IMR-90 (cell line): Measurements from ENCODE around the gene FAM24B. TPM values are rescaled to one million over a fixed set of nuclear protein-coding genes. Genes with fewer than 3 reads are reported as not detected.
A peak's percentile ranks its signal among the peaks of the same experiment; 100 is the strongest.

Experiments
- ATAC-seq: fragments of 200-7000 bp; cut with Tn5 transposase; 2 replicates; pipeline ENCODE4 v1.9.1; 2020; ENCODE audit warnings: low read depth, mild to moderate bottlenecking, moderate library complexity
- BruUV-seq: library from RNA; stranded (reverse); fragments of 400-500 nt; replicated peaks from 2 replicates; lab custom pipeline; 2021; lab: Mats Ljungman, UMichigan
- CTCF ChIA-PET: fragments of 300-600 bp; formaldehyde crosslinking; extraction: SDS; loops from one replicate; lab custom pipeline; 2021; ENCODE audit warnings: antibody characterized with exemption; lab: Yijun Ruan, JAX
- POLR2A ChIA-PET: fragments of 300-600 bp; sonication (Branson Sonifier 250); formaldehyde crosslinking; loops from one replicate; lab custom pipeline; 2022; ENCODE audit warnings: antibody characterized with exemption; ENCODE audit not compliant: unreplicated experiment; lab: Charles Lee
- DNase-seq: peaks from one replicate; pipeline ENCODE4 v3.0.0; 2013
- H2AFZ ChIP-seq: replicated peaks from 2 replicates; pipeline ENCODE3; 2013; ENCODE audit warnings: low read length, mild to moderate bottlenecking; ENCODE audit not compliant: poor library complexity
- H2AK5ac ChIP-seq: 2 replicates; pipeline ENCODE4 v1.6.1; 2013; ENCODE audit warnings: low read depth, low read length, inconsistent platforms
- H2AK9ac ChIP-seq: replicated peaks from 2 replicates; pipeline ENCODE3; 2013; ENCODE audit warnings: mild to moderate bottlenecking, low read depth, low read length, moderate library complexity; ENCODE audit not compliant: poor library complexity
- H2BK120ac ChIP-seq: 2 replicates; pipeline ENCODE4 v1.6.1; 2013; ENCODE audit warnings: low read depth, low read length, inconsistent platforms
- H2BK15ac ChIP-seq: 3 replicates; pipeline ENCODE4 v1.6.1; 2013; ENCODE audit warnings: low read depth, low read length, inconsistent platforms
- H2BK20ac ChIP-seq: 2 replicates; pipeline ENCODE4 v1.6.1; 2013; ENCODE audit warnings: low read depth, mild to moderate bottlenecking, inconsistent platforms, low read length, moderate library complexity
- H2BK5ac ChIP-seq: 2 replicates; pipeline ENCODE4 v1.6.1; 2013; ENCODE audit warnings: mild to moderate bottlenecking, low read depth, low read length, inconsistent platforms; ENCODE audit not compliant: poor library complexity, severe bottlenecking
- H3K14ac ChIP-seq: replicated peaks from 2 replicates; pipeline ENCODE4 v1.6.1; 2013; ENCODE audit warnings: low read depth, low read length, inconsistent platforms
- H3K18ac ChIP-seq: 2 replicates; pipeline ENCODE4 v1.6.1; 2013; ENCODE audit warnings: low read depth, low read length, control low read depth
- H3K23ac ChIP-seq: 2 replicates; pipeline ENCODE4 v1.6.1; 2013; ENCODE audit warnings: low read depth, low read length, inconsistent platforms
- H3K27ac ChIP-seq: 2 replicates; pipeline ENCODE4 v1.5.1; 2013; ENCODE audit warnings: mild to moderate bottlenecking, control low read depth, low read length; ENCODE audit not compliant: insufficient read depth
- H3K27me3 ChIP-seq: 2 replicates; pipeline ENCODE4 v1.6.1; 2013; ENCODE audit warnings: low read length; ENCODE audit not compliant: control insufficient read depth, insufficient read depth
- H3K36me3 ChIP-seq: 2 replicates; pipeline ENCODE4 v1.6.1; 2013; ENCODE audit warnings: low read length, mixed read lengths; ENCODE audit not compliant: control insufficient read depth, insufficient read depth
- H3K4ac ChIP-seq: 2 replicates; pipeline ENCODE4 v1.6.1; 2013; ENCODE audit warnings: low read depth, low read length, inconsistent platforms
- H3K4me1 ChIP-seq: 2 replicates; pipeline ENCODE4 v1.6.1; 2013; ENCODE audit warnings: low read length, mixed read lengths; ENCODE audit not compliant: control insufficient read depth, insufficient read depth
- H3K4me2 ChIP-seq: 2 replicates; pipeline ENCODE4 v1.6.1; 2013; ENCODE audit warnings: low read depth, mild to moderate bottlenecking, control low read depth, low read length, moderate library complexity
- H3K4me3 ChIP-seq: 2 replicates; pipeline ENCODE4 v1.5.1; 2013; ENCODE audit warnings: low read depth, mild to moderate bottlenecking, control low read depth, low read length, moderate library complexity; ENCODE audit not compliant: insufficient read depth
- H3K56ac ChIP-seq: 2 replicates; pipeline ENCODE4 v1.6.1; 2013; ENCODE audit warnings: low read length, inconsistent platforms; ENCODE audit not compliant: insufficient read depth; ENCODE audit errors: extremely low read depth
- H3K79me1 ChIP-seq, 2 experiments: 2 replicates each; pipeline ENCODE4 v1.6.1; 2013; ENCODE audit warnings: low read length in 2 of 2, inconsistent platforms in 1 of 2, low read depth in 1 of 2
- H3K9ac ChIP-seq: 2 replicates; pipeline ENCODE4 v1.6.1; 2013; ENCODE audit warnings: low read depth, low read length, control low read depth
- H3K9me1 ChIP-seq: 2 replicates; pipeline ENCODE4 v1.6.1; 2013; ENCODE audit warnings: low read length, inconsistent platforms; ENCODE audit not compliant: insufficient read depth
- H3K9me3 ChIP-seq: 2 replicates; pipeline ENCODE4 v1.6.1; 2013; ENCODE audit warnings: low read length; ENCODE audit not compliant: control insufficient read depth, insufficient read depth
- H4K20me1 ChIP-seq: 2 replicates; pipeline ENCODE4 v1.6.1; 2013; ENCODE audit warnings: low read length, inconsistent platforms; ENCODE audit not compliant: insufficient read depth
- H4K5ac ChIP-seq: 2 replicates; pipeline ENCODE4 v1.6.1; 2013; ENCODE audit warnings: mild to moderate bottlenecking, low read depth, low read length, control low read depth
- H4K8ac ChIP-seq, 2 experiments: 2 replicates each; pipeline ENCODE4 v1.6.1; 2013; ENCODE audit warnings: low read depth in 2 of 2, low read length in 2 of 2, control low read depth in 1 of 2, inconsistent platforms in 1 of 2
- H4K91ac ChIP-seq: 2 replicates; pipeline ENCODE4 v1.6.1; 2013; ENCODE audit warnings: low read depth, low read length, inconsistent platforms; ENCODE audit not compliant: insufficient read depth
- BHLHE40 ChIP-seq: fragments of 150-350 bp; IDR thresholded peaks from 2 replicates; pipeline ENCODE4 v1.6.1; 2016; ENCODE audit warnings: mild to moderate bottlenecking, low read depth, low read length
- CEBPB ChIP-seq: IDR thresholded peaks from 2 replicates; pipeline ENCODE4 v1.6.1; 2012; ENCODE audit warnings: low read depth, low read length, improper control_type of control experiment
- CHD1 ChIP-seq: IDR thresholded peaks from 2 replicates; pipeline ENCODE4 v1.6.1; 2012; ENCODE audit warnings: low read depth, low read length, improper control_type of control experiment
- FOS ChIP-seq: fragments of 150-350 bp; IDR thresholded peaks from 2 replicates; pipeline ENCODE4 v1.6.1; 2016; ENCODE audit warnings: low read depth, low read length
- MAFK ChIP-seq: IDR thresholded peaks from 2 replicates; pipeline ENCODE4 v1.6.1; 2012; ENCODE audit warnings: low read depth, low read length, improper control_type of control experiment
- MAZ ChIP-seq: IDR thresholded peaks from 2 replicates; pipeline ENCODE4 v1.6.1; 2012; ENCODE audit warnings: low read depth, mild to moderate bottlenecking, low read length, improper control_type of control experiment, moderate library complexity, borderline replicate concordance
- MXI1 ChIP-seq: IDR thresholded peaks from 2 replicates; pipeline ENCODE4 v1.6.1; 2012; ENCODE audit warnings: low read depth, mild to moderate bottlenecking, low read length, moderate library complexity, borderline replicate concordance
- NFE2L2 ChIP-seq: fragments of 150-350 bp; IDR thresholded peaks from 2 replicates; pipeline ENCODE4 v1.6.1; 2016; ENCODE audit warnings: low read depth, mild to moderate bottlenecking, low read length
- RAD21 ChIP-seq: IDR thresholded peaks from 2 replicates; pipeline ENCODE4 v1.6.1; 2012; ENCODE audit warnings: low read length, improper control_type of control experiment
- RCOR1 ChIP-seq: IDR thresholded peaks from 2 replicates; pipeline ENCODE4 v1.6.1; 2012; ENCODE audit warnings: mild to moderate bottlenecking, low read length, improper control_type of control experiment; ENCODE audit not compliant: insufficient replicate concordance
- RFX5 ChIP-seq: IDR thresholded peaks from 2 replicates; pipeline ENCODE4 v1.8.0; 2012; ENCODE audit warnings: low read depth, mild to moderate bottlenecking, low read length, moderate library complexity
- WGBS, 2 experiments: methylation state at CpG; one replicate each; pipeline versions ENCODE4 v1.1.5 to v1.1.7; 2013; ENCODE audit warnings: missing lambda C conversion rate in 2 of 2; ENCODE audit not compliant: insufficient read length in 1 of 2; ENCODE audit errors: extremely low coverage in 2 of 2; 5-methylcytosine and 5-hydroxymethylcytosine counted together
- dilution Hi-C: fragments of 300-500 bp; cut with HindIII; formaldehyde crosslinking; loops from one replicate; pipeline ENCODE4 v1.14.3; 2018; ENCODE audit warnings: low sequenced_read_pairs; ENCODE audit not compliant: unreplicated experiment
- in situ Hi-C: fragments of 300-500 bp; cut with MboI; formaldehyde crosslinking; loops from 3 replicates; pipeline ENCODE4 v1.14.3; 2019; ENCODE audit warnings: low sequenced_read_pairs, inconsistent platforms, mixed read lengths
- intact Hi-C: fragments of 100-400 bp; cut with micrococcal nuclease; formaldehyde crosslinking; loops from 2 replicates; pipeline ENCODE4 v1.10.0; 2022
- polyA plus RNA-seq, 3 experiments: library from polyadenylated mRNA; depleted of rRNA; stranded (reverse); fragments of >200 nt; gene quantifications; 2 replicates each; pipeline ENCODE4 v1.2.3, GENCODE V29; 2012; ENCODE audit warnings: low replicate concordance in 1 of 3
- total RNA-seq: library from RNA; depleted of rRNA; stranded (reverse); fragments of >200 nt; gene quantifications from 2 replicates; pipeline ENCODE4 v1.2.3, GENCODE V29; 2012
- TF ChIP-seq, protein P1 (sequence below): fragments of 150-350 bp; IDR thresholded peaks from 2 replicates; pipeline ENCODE4 v1.6.1; 2017; ENCODE audit warnings: mild to moderate bottlenecking, antibody characterized with exemption, low read length, low read depth
- TF ChIP-seq, protein P2 (sequence below): conservative IDR thresholded peaks from 2 replicates; pipeline ENCODE4 v1.5.1; 2012; ENCODE audit warnings: mild to moderate bottlenecking, low read depth, low read length, improper control_type of control experiment

The FAM24B gene
- total and polyA plus RNA-seq, 2 of the 4 experiments (the other 2 are of a cell fraction), result 1.6 to 4.3 TPM

DNA sequence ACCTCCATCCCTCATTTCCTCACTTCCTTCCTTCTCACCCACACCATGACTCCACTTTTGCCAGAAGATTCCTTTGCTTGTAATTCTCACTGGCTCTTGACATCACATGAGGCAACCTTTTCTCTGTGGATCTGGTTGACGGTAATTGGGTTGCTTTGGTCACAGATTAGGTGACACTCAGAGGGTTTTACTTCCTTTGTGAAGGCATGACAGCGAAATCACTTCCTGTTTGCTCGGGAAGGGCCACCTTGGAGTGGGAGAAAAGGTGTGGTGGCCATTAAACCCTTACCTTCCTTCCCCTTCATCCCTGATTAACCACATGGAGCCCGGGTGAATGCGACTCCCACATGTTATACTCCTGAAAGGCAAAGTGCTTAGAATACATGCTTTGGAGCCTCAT, 63.9 kb downstream of the FAM24B start:
- Histone ChIP-seq H4K5ac (no peak overlapping the region), H3K4me1 (no peaks in the 10 kb centered on the region), H3K4me3 (no peak overlapping the region), H3K14ac (no peak overlapping the region), H3K56ac (no peak overlapping the region), H2AFZ (no peak overlapping the region), H3K18ac (no peak overlapping the region), H3K9me3 (no peaks in the 10 kb centered on the region; the same call in 1 of the 2 replicates), H3K27me3 (peaks cover 3% of the 10 kb centered on the region), H2BK20ac (no peak overlapping the region), H3K23ac (no peak overlapping the region), H3K9me1 (no peaks in the 10 kb centered on the region), H4K20me1 (no peaks in the 10 kb centered on the region), H3K4ac (no peak overlapping the region), H2AK9ac (peak overlapping the region; percentile 9), H4K91ac (no peak overlapping the region), H4K8ac (no peak overlapping the region), H2BK5ac (no peak overlapping the region), H2BK15ac (no peak overlapping the region), H2BK120ac (no peak overlapping the region), H3K27ac (no peak overlapping the region), H3K9ac (no peak overlapping the region), H3K36me3 (no peaks in the 10 kb centered on the region), H2AK5ac (no peak overlapping the region), H3K4me2 (no peak overlapping the region), H3K79me1 (no peaks in the 10 kb centered on the region)
- WGBS, 2 experiments, result no CpG with 5 or more reads among the region's 5 CpGs
- in situ Hi-C loops, result no loop called here
- TF ChIP-seq FOS (no peak), RAD21 (no peak), MAZ (no peak), RCOR1 (no peak), CEBPB (no peak), NFE2L2 (no peak), CHD1 (no peak), MXI1 (no peak), MAFK (no peak), RFX5 (no peak), BHLHE40 (no peak)
- TF ChIP-seq, protein P1, sequence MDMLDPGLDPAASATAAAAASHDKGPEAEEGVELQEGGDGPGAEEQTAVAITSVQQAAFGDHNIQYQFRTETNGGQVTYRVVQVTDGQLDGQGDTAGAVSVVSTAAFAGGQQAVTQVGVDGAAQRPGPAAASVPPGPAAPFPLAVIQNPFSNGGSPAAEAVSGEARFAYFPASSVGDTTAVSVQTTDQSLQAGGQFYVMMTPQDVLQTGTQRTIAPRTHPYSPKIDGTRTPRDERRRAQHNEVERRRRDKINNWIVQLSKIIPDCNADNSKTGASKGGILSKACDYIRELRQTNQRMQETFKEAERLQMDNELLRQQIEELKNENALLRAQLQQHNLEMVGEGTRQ, result no peak
- TF ChIP-seq, protein P2, sequence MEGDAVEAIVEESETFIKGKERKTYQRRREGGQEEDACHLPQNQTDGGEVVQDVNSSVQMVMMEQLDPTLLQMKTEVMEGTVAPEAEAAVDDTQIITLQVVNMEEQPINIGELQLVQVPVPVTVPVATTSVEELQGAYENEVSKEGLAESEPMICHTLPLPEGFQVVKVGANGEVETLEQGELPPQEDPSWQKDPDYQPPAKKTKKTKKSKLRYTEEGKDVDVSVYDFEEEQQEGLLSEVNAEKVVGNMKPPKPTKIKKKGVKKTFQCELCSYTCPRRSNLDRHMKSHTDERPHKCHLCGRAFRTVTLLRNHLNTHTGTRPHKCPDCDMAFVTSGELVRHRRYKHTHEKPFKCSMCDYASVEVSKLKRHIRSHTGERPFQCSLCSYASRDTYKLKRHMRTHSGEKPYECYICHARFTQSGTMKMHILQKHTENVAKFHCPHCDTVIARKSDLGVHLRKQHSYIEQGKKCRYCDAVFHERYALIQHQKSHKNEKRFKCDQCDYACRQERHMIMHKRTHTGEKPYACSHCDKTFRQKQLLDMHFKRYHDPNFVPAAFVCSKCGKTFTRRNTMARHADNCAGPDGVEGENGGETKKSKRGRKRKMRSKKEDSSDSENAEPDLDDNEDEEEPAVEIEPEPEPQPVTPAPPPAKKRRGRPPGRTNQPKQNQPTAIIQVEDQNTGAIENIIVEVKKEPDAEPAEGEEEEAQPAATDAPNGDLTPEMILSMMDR, result no peak
- POLR2A ChIA-PET, result no interaction called here
- no TSS peak for BruUV-seq
- dilution Hi-C loops, result no loop called here
- CTCF ChIA-PET, result no interaction called here
- ATAC-seq (no peak), DNase-seq (no peak)
- intact Hi-C loops, result no loop called here
